Measurements from ENCODE around the gene UNC80. TPM values are rescaled to one million over a fixed set of nuclear protein-coding genes. Genes with fewer than 3 reads are reported as not detected.

Gene UNC80
- total and polyA plus RNA-seq, 12 donors, result 3.0 to 20.2 (median 6.3) TPM

- peaks cover 0 to 4% of the 10 kb centered on the region in 2 donors for H3K4me1 ChIP-seq (replicated peaks in 1 of 2)
Measured at GRCh38 chr2:209768557-209768956, 3.1 kb upstream of the UNC80 start.

GRCh38 chr2:209772290-209772685, 656 bp downstream of the UNC80 start:
- peak overlapping the region in 1 of 5 donors; percentile 55 for H3K27ac ChIP-seq
- H3K4me3 ChIP-seq, result peak overlapping the region in 1 of 4 donors; percentile 49
- no peaks in the 10 kb centered on the region for H3K36me3 ChIP-seq (replicated peaks in 1 of 2)
- H3K4me1 ChIP-seq (replicated peaks in 1 of 2), result peaks cover 0 to 4% of the 10 kb centered on the region in 2 donors
- intact Hi-C loops (cut with DNase I), result no loop called here
- TF ChIP-seq POLR2A (IDR thresholded peaks at IDR 0.05), result no peak
- no peak for TF ChIP-seq CTCF (IDR thresholded peaks at IDR 0.05)
- no peaks in the 10 kb centered on the region for H3K27me3 ChIP-seq
- no peaks in the 10 kb centered on the region for H3K9me3 ChIP-seq (replicated peaks in 1 of 3)
- DNase-seq, result peak in 1 of 7 donors; percentile 13
- WGBS, 4 donors, result 7 to 14% (median 9%) methylated on average over 7 to 8 of the region's 8 CpGs

More at GRCh38 chr2:209768557-209768956, 3.1 kb upstream of the UNC80 start:
- Histone ChIP-seq H3K9me3 (replicated peaks in 1 of 3) (no peaks in the 10 kb centered on the region), H3K27me3 (no peaks in the 10 kb centered on the region), H3K4me3 (no peak overlapping the region), H3K36me3 (replicated peaks in 1 of 2) (no peaks in the 10 kb centered on the region), H3K27ac (no peak overlapping the region)
- intact Hi-C loops (cut with DNase I), result no loop called here
- no peak for TF ChIP-seq CTCF (IDR thresholded peaks at IDR 0.05)
- TF ChIP-seq POLR2A (IDR thresholded peaks at IDR 0.05), result no peak
- DNase-seq, result no peak

GRCh38 chr2:209773377-209773776, 1.7 kb downstream of the UNC80 start:
- WGBS, 4 donors, result 46 to 59% (median 51%) methylated on average over 3 of the region's 3 CpGs
- no peak overlapping the region for H3K4me3 ChIP-seq
- no peak for DNase-seq
- H3K4me1 ChIP-seq (replicated peaks in 1 of 2), result peaks cover 0 to 4% of the 10 kb centered on the region in 2 donors
- H3K9me3 ChIP-seq (replicated peaks in 1 of 3), result no peaks in the 10 kb centered on the region
- TF ChIP-seq POLR2A (IDR thresholded peaks at IDR 0.05) (no peak), CTCF (IDR thresholded peaks at IDR 0.05) (no peak)
- no peaks in the 10 kb centered on the region for H3K36me3 ChIP-seq (replicated peaks in 1 of 2)
- intact Hi-C loops (cut with DNase I), result no loop called here
- H3K27me3 ChIP-seq, result no peaks in the 10 kb centered on the region
- no peak overlapping the region for H3K27ac ChIP-seq

GRCh38 chr2:209787416-209787815, 15.8 kb downstream of the UNC80 start:
- Histone ChIP-seq H3K36me3 (replicated peaks in 1 of 2) (no peaks in the 10 kb centered on the region), H3K4me1 (replicated peaks in 1 of 2) (no peaks in the 10 kb centered on the region), H3K4me3 (no peak overlapping the region), H3K27me3 (no peaks in the 10 kb centered on the region), H3K27ac (no peak overlapping the region), H3K9me3 (replicated peaks in 1 of 3) (no peaks in the 10 kb centered on the region)
- intact Hi-C loops (cut with DNase I), result no loop called here
- TF ChIP-seq CTCF (IDR thresholded peaks at IDR 0.05) (no peak), POLR2A (IDR thresholded peaks at IDR 0.05) (no peak)
- 95 to 99% (median 98%) methylated on average over 5 of the region's 5 CpGs for WGBS, 4 donors
- no peak for DNase-seq

All from adrenal gland (tissue), 12 donors.